ENCODE data around the gene KCND2. TPM values are rescaled to one million over a fixed set of nuclear protein-coding genes. Genes with fewer than 3 reads are reported as not detected.

KCND2 gene
- total and polyA plus RNA-seq, 7 donors = 0.04 to 2.7 (median 0.15) TPM

DNA sequence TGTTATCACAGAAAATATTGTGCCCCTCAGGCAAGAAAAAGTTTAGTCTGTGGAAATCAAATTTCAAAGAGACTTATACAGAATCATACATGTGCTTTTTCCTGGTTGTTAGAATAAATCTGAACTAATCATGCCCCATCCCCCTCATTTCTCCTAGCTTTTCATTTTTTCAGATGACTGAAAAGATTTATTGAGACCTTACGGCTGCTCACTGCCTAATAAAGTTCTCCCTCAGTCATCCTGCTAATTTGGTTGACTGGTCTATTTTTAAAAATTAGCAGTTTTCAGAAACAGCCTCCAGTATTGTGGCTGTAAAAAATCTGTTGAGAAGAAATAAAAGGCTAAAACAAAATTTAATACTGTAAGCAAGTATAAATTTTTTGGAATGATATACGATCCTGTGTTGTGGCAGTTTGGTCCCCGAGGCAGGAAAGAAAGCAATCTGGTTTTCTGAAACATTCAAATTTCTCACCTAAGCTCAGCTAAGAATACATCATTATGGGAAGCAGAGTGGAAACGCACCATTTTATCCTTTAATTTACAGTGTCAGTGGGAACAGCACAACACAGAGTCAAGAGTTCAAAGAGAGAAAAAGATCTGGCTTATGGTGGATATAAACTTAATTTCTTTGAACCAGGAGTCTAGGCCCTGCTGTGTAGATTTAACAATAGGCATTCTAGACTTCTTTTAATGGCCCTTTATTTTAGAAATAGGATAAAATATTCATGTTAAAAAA lies 144.4 kb downstream of the KCND2 start:
- no peaks in the 10 kb centered on the region for H3K4me1 ChIP-seq
- ATAC-seq = no peak
- intact Hi-C loops (cut with DNase I) = no loop called here
- H3K27ac ChIP-seq = no peak overlapping the region
- no peaks in the 10 kb centered on the region for H3K36me3 ChIP-seq (ENCODE audit: insufficient read depth in 1 of 2, low read depth in 1 of 2)
- no peaks in the 10 kb centered on the region for H3K9me3 ChIP-seq
- 36 to 40% (median 39%) methylated on average over 4 of the region's 4 CpGs for WGBS, 3 donors
- no peaks in the 10 kb centered on the region for H3K27me3 ChIP-seq (ENCODE audit: insufficient read depth in 3 of 3, low read length in 2 of 3)
- DNase-seq = no peak
- TF ChIP-seq, protein P1, sequence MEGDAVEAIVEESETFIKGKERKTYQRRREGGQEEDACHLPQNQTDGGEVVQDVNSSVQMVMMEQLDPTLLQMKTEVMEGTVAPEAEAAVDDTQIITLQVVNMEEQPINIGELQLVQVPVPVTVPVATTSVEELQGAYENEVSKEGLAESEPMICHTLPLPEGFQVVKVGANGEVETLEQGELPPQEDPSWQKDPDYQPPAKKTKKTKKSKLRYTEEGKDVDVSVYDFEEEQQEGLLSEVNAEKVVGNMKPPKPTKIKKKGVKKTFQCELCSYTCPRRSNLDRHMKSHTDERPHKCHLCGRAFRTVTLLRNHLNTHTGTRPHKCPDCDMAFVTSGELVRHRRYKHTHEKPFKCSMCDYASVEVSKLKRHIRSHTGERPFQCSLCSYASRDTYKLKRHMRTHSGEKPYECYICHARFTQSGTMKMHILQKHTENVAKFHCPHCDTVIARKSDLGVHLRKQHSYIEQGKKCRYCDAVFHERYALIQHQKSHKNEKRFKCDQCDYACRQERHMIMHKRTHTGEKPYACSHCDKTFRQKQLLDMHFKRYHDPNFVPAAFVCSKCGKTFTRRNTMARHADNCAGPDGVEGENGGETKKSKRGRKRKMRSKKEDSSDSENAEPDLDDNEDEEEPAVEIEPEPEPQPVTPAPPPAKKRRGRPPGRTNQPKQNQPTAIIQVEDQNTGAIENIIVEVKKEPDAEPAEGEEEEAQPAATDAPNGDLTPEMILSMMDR (IDR thresholded peaks at IDR 0.05) = no peak
- no peak overlapping the region for H3K4me3 ChIP-seq

DNA sequence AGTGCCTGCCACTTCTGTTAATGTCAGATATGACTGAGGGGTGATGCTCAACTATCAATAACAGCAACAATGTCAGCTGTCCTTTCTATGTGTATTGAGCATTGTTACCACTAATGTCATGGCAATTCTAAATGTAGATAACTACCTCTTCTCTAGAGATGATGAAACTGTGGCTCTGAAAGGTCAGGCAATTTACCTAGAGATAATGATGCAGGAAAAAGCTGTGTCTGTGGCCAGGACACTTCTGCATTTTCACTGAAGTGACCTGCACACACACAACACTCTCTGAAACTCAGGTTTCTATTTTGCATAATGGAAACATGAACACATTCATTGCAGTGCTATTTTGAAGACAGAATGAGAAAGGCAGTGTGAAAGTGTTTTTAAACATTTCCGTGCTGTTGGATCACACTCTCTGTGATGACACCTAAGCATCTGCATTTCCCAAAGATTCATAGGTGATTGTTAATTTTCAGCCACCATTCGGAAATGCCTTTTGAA lies 148.2 kb downstream of the KCND2 start:
- no peak overlapping the region for H3K27ac ChIP-seq
- H3K27me3 ChIP-seq (ENCODE audit: insufficient read depth in 3 of 3, low read length in 2 of 3) = no peaks in the 10 kb centered on the region
- no peaks in the 10 kb centered on the region for H3K9me3 ChIP-seq
- no peak for DNase-seq
- H3K4me3 ChIP-seq = no peak overlapping the region
- 79 to 86% (median 81%) methylated on average over 2 of the region's 2 CpGs for WGBS, 3 donors
- intact Hi-C loops (cut with DNase I) = no loop called here
- no peak for ATAC-seq
- H3K36me3 ChIP-seq (ENCODE audit: insufficient read depth in 1 of 2, low read depth in 1 of 2) = no peaks in the 10 kb centered on the region
- no peaks in the 10 kb centered on the region for H3K4me1 ChIP-seq
- TF ChIP-seq, protein P1 (IDR thresholded peaks at IDR 0.05) = no peak

DNA sequence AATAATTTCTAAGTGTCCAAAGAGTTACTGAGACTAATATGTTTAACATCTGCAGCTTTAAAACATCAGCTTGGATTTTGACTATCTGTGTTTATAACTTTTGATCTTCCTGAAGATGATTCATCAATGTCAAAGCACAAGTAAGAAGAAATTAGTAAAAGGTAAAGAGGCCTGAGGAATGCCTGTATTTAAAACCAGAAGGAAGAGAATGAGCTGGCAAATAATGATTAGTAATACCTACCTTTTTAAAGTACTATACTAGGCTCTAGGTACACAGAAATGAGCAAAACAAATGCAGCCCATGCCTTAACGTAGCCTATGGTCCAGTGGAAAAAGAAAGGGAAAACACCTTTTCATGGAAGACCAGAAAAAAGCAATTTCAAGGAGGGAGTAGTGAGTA lies 158.0 kb downstream of the KCND2 start:
- DNase-seq = no peak
- Histone ChIP-seq H3K4me1 (no peaks in the 10 kb centered on the region), H3K27ac (no peak overlapping the region), H3K4me3 (no peak overlapping the region), H3K27me3 (ENCODE audit: insufficient read depth in 3 of 3, low read length in 2 of 3) (no peaks in the 10 kb centered on the region), H3K9me3 (no peaks in the 10 kb centered on the region), H3K36me3 (ENCODE audit: insufficient read depth in 1 of 2, low read depth in 1 of 2) (no peaks in the 10 kb centered on the region)
- 57 to 73% (median 69%) methylated on average over 1 of the region's 1 CpG for WGBS, 3 donors
- ATAC-seq = no peak
- TF ChIP-seq, protein P1 (IDR thresholded peaks at IDR 0.05) = no peak
- intact Hi-C loops (cut with DNase I) = no loop called here

DNA sequence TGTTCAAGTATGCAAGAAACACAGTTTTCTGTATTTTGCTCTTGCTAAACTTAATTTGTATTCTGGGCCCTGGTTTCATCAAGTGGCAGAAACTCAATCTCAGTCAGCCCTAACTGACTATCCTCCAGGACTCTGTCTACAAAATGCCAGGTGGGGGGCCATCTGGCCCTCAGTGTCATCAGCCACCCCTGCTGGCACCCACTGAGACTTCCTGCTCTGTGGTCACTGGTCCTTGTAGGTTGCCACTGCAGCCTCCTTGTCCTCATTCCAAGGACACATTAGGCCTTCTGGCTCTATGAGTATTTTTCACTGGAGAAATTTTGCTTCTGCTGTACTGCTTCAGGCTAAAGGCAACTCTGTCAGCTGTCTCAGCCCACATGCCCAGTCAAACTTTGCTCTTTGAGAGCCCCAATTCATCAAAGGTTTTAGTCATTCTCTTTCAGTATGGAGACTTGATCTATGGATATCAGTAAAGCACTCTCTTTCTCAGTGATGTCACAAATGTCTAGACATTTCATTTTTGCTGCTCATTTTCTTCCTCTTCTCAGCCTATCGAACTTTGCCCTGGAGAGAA lies 163.6 kb downstream of the KCND2 start:
- H3K27me3 ChIP-seq (ENCODE audit: insufficient read depth in 3 of 3, low read length in 2 of 3) = no peaks in the 10 kb centered on the region
- H3K27ac ChIP-seq = no peak overlapping the region
- 77 to 88% (median 79%) methylated on average over 1 of the region's 1 CpG for WGBS, 3 donors
- TF ChIP-seq, protein P1 (IDR thresholded peaks at IDR 0.05) = no peak
- ATAC-seq (no peak), DNase-seq (no peak)
- intact Hi-C loops (cut with DNase I) = no loop called here
- no peaks in the 10 kb centered on the region for H3K9me3 ChIP-seq
- H3K4me3 ChIP-seq = no peak overlapping the region
- no peaks in the 10 kb centered on the region for H3K36me3 ChIP-seq (ENCODE audit: insufficient read depth in 1 of 2, low read depth in 1 of 2)
- no peaks in the 10 kb centered on the region for H3K4me1 ChIP-seq
